Lower lobe of right lung (tissue), 2 donors: ENCODE data around the gene ABI1. TPM values are rescaled to one million over a fixed set of nuclear protein-coding genes. Genes with fewer than 3 reads are reported as not detected.

ENCODE experiments used
- ATAC-seq, 2 donors: fragments of 200-7000 bp; cut with Tn5 transposase; one replicate each; pipeline ENCODE4 v1.9.1; 2020 to 2022; ENCODE audit warnings: mild to moderate bottlenecking in 2 of 2, moderate library complexity in 2 of 2
- DNase-seq: peaks from one replicate; pipeline ENCODE4 v3.0.0-alpha.2; 2020
- H3K27ac ChIP-seq: fragments of 200-600 bp; one replicate; pipeline ENCODE4 v1.8.0; 2022
- H3K27me3 ChIP-seq: fragments of 200-600 bp; one replicate; pipeline ENCODE4 v1.8.0; 2022; ENCODE audit warnings: low read depth
- H3K36me3 ChIP-seq: fragments of 200-600 bp; one replicate; pipeline ENCODE4 v1.8.0; 2022; ENCODE audit warnings: mild to moderate bottlenecking
- H3K4me1 ChIP-seq: fragments of 200-600 bp; one replicate; pipeline ENCODE4 v1.8.0; 2022
- H3K4me3 ChIP-seq: fragments of 200-600 bp; one replicate; pipeline ENCODE4 v1.8.0; 2022; ENCODE audit warnings: mild to moderate bottlenecking
- H3K9me3 ChIP-seq: fragments of 200-600 bp; one replicate; pipeline ENCODE4 v1.8.0; 2022
- intact Hi-C: fragments of 100-400 bp; cut with DNase I; formaldehyde crosslinking; loops from one replicate; pipeline ENCODE4 v1.11.0; 2022
- total RNA-seq: library from RNA; stranded (reverse); fragmentation: NEBNext Ultra II Directional; extraction: Animal tissue kit (Norgen Biotek cat#: 25700); gene quantifications from one replicate; pipeline ENCODE4 v1.2.1, GENCODE V29; 2021
- TF ChIP-seq, protein P1 (sequence below): fragments of 200-600 bp; IDR thresholded peaks from one replicate; pipeline ENCODE4 v1.8.0; 2022; ENCODE audit warnings: antibody characterized with exemption, mild to moderate bottlenecking
- donor health status: DM: no; HTN: yes; CAD: no; lungs with severe emphysema.

Gene ABI1
- total RNA-seq, 1 donor from 2014 or later: 65.1 TPM

DNA sequence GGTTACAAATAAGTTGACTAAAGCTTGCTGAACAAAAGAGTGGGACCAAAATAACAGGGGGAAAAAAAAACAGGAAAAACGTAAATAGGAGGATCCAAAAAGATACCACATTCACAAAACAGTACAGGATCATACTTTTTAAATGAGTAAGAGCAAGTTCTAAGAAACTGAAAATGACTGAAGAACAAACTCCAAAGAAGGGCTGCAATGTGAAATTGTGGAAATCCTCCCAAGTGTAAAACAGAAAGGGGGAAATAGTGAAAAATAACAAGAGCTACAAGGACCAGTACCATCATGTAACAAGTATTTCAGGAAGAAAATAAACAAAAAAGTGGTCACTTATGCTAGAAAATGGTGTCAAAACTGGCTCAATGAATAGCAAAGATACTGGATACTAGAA is 116.9 kb downstream of the ABI1 start:
- Histone ChIP-seq H3K4me3 (no peak overlapping the region), H3K9me3 (no peaks in the 10 kb centered on the region), H3K27me3 (no peaks in the 10 kb centered on the region), H3K27ac (no peak overlapping the region), H3K36me3 (peaks cover 61% of the 10 kb centered on the region), H3K4me1 (no peaks in the 10 kb centered on the region)
- TF ChIP-seq, protein P1, sequence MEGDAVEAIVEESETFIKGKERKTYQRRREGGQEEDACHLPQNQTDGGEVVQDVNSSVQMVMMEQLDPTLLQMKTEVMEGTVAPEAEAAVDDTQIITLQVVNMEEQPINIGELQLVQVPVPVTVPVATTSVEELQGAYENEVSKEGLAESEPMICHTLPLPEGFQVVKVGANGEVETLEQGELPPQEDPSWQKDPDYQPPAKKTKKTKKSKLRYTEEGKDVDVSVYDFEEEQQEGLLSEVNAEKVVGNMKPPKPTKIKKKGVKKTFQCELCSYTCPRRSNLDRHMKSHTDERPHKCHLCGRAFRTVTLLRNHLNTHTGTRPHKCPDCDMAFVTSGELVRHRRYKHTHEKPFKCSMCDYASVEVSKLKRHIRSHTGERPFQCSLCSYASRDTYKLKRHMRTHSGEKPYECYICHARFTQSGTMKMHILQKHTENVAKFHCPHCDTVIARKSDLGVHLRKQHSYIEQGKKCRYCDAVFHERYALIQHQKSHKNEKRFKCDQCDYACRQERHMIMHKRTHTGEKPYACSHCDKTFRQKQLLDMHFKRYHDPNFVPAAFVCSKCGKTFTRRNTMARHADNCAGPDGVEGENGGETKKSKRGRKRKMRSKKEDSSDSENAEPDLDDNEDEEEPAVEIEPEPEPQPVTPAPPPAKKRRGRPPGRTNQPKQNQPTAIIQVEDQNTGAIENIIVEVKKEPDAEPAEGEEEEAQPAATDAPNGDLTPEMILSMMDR: no peak
- no peak for ATAC-seq
- DNase-seq: no peak
- intact Hi-C loops: no loop called here

DNA sequence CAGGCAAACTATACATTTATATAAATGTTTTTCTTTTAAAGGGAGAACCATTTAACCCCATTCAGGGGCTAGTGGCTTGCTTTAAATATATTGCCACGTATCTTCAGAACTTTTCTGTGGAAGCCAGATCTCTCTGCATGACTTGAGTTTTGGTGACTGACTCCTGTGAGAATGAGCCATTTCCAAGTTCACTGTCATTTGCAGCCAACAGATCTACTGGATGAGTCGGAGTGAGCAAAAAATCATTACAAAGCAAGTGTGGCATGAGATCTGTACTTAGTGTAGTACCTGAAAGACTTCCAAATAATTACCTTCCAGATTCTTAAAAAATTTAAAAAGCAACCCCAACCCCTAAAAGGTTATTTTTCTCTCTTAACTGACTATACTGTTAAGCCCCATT is 117.7 kb downstream of the ABI1 start:
- H3K36me3 ChIP-seq: peaks cover 53% of the 10 kb centered on the region
- H3K27me3 ChIP-seq: no peaks in the 10 kb centered on the region
- ATAC-seq: no peak
- H3K27ac ChIP-seq: no peak overlapping the region
- no peaks in the 10 kb centered on the region for H3K9me3 ChIP-seq
- no peaks in the 10 kb centered on the region for H3K4me1 ChIP-seq
- H3K4me3 ChIP-seq: no peak overlapping the region
- TF ChIP-seq, protein P1: no peak
- DNase-seq: no peak
- intact Hi-C loops: no loop called here

DNA sequence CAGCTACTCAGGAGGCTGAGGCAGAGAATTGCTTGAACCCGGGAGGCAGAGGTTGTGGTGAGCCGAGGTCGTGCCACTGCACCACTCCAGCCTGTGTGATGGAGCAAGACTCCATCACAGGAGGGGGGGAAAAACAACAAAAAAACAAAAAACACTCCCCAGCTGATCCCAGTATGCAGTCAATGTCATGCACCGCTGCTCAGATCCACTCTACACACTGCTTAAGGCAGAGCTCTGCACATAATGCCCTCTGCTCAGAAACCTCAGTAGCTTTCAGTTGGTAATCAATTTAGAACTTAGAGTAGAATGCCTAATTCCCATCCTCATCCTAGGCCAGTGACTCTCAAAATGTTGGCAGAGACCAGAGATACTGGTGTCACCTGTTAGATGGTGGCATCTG is 119.4 kb downstream of the ABI1 start:
- Histone ChIP-seq H3K27me3 (no peaks in the 10 kb centered on the region), H3K4me1 (no peaks in the 10 kb centered on the region), H3K36me3 (peaks cover 43% of the 10 kb centered on the region), H3K4me3 (no peak overlapping the region), H3K9me3 (no peaks in the 10 kb centered on the region), H3K27ac (no peak overlapping the region)
- TF ChIP-seq, protein P1: no peak
- intact Hi-C loops: no loop called here
- DNase-seq: no peak
- ATAC-seq: no peak

DNA sequence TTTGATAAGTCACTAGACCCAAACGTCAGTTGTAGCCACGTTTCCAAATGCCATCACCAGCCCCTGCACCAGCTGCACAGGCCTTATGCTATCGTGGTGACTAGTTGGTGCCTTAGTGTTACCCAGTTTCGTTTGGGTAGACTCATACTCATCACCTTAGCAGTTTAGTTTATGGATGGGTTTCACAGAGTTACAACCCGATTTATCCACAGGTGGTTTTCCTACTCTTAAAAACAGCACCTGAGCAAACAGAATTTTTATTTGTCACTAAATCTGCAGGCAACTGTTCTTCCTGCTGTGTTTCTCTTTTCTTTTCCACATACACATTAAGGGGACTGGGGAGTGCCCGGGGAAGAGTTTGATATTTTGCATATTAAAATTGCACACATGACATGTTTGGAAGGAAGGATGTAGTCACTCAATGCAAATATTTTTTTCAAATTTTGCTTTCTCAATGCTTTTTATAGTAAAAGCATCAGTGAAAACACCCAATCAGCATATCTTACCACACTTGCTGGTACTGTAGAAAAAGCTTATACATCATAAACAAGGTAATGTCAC is 121.6 kb downstream of the ABI1 start:
- Histone ChIP-seq H3K36me3 (peaks cover 43% of the 10 kb centered on the region), H3K27ac (no peak overlapping the region), H3K4me3 (no peak overlapping the region), H3K27me3 (no peaks in the 10 kb centered on the region), H3K4me1 (no peaks in the 10 kb centered on the region), H3K9me3 (no peaks in the 10 kb centered on the region)
- ATAC-seq (no peak), DNase-seq (no peak)
- TF ChIP-seq, protein P1: no peak
- intact Hi-C loops: no loop called here

DNA sequence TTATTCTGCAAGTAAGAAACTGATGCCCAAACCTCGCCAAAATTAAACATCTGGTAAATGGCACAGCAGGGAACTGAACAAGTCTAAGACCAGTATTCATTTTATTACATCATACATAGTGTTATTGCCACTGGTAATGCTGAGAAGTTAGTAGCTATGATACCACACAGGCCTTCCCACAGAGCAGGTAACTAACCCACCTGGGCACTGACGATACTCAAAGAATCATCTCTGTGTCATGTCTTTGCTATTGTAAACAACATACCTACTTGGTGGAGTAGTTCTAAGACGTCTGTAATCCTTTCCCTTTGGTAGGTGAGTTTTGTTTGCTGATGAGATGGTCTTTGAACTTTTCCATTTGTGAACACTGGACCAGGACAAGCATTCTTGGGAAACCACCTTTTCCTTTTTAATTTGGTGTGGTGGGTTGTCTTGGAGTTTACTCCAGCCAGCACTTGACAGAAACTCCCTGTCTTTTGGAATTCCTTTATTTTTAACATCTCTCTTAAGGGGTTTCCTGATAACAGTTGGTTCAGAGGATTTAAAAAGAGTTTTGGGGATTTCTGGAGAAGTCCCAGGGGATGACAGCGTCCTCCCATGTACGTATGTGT is 122.4 kb downstream of the ABI1 start:
- Histone ChIP-seq H3K27ac (no peak overlapping the region), H3K4me1 (no peaks in the 10 kb centered on the region), H3K27me3 (no peaks in the 10 kb centered on the region), H3K36me3 (peaks cover 40% of the 10 kb centered on the region), H3K4me3 (no peak overlapping the region), H3K9me3 (no peaks in the 10 kb centered on the region)
- intact Hi-C loops: no loop called here
- no peak for ATAC-seq
- TF ChIP-seq, protein P1: no peak
- no peak for DNase-seq
